H1 (cell line): ENCODE results near the gene LAG3. TPM values are rescaled to one million over a fixed set of nuclear protein-coding genes. Genes with fewer than 3 reads are reported as not detected.

ENCODE experiments used
- CTCF ChIA-PET: fragments of 300-600 bp; sonication (Branson Sonifier 250); formaldehyde crosslinking; loops from one replicate; lab custom pipeline; 2021; ENCODE audit not compliant: partially characterized antibody; lab: Charles Lee
- POLR2A ChIA-PET: fragments of 300-600 bp; sonication (Branson Sonifier 250); formaldehyde crosslinking; loops from one replicate; lab custom pipeline; 2021; ENCODE audit warnings: inconsistent platforms; ENCODE audit not compliant: partially characterized antibody; lab: Charles Lee
- DNase-seq, 2 experiments: peaks; one replicate each; pipeline versions ENCODE4 v3.0.0 to v3.0.0-alpha.2; 2010 to 2022; ENCODE audit warnings: low spot score in 2 of 2, low read depth in 1 of 2, mixed read lengths in 1 of 2
- FAIRE-seq: peaks from 2 replicates; lab custom pipeline; 2011; peaks lifted over from hg19 to GRCh38; lab: Jason Lieb, UNC
- H2AFZ ChIP-seq: 2 replicates; pipeline ENCODE4 v1.8.1; 2012; ENCODE audit warnings: low read length, inconsistent platforms
- H2AK5ac ChIP-seq: 2 replicates; pipeline ENCODE4 v1.6.1; 2013; ENCODE audit warnings: low read depth, low read length
- H2BK120ac ChIP-seq: replicated peaks from 2 replicates; pipeline ENCODE3; 2013; ENCODE audit warnings: low read depth, low read length, inconsistent platforms
- H2BK12ac ChIP-seq: 2 replicates; pipeline ENCODE4 v1.6.1; 2013; ENCODE audit warnings: low read depth, low read length
- H2BK15ac ChIP-seq: 2 replicates; pipeline ENCODE4 v1.6.1; 2013; ENCODE audit warnings: low read length
- H2BK20ac ChIP-seq: 2 replicates; pipeline ENCODE4 v1.6.1; 2013; ENCODE audit warnings: low read length
- H2BK5ac ChIP-seq: 2 replicates; pipeline ENCODE4 v1.6.1; 2013; ENCODE audit warnings: low read depth, low read length
- H3K14ac ChIP-seq: 2 replicates; pipeline ENCODE4 v1.6.1; 2013; ENCODE audit warnings: inconsistent platforms; ENCODE audit not compliant: insufficient read length
- H3K18ac ChIP-seq: 2 replicates; pipeline ENCODE4 v1.6.1; 2013; ENCODE audit warnings: low read length; ENCODE audit errors: extremely low read depth
- H3K23ac ChIP-seq: 2 replicates; pipeline ENCODE4 v1.6.1; 2013; ENCODE audit warnings: inconsistent platforms; ENCODE audit not compliant: insufficient read length
- H3K23me2 ChIP-seq: 2 replicates; pipeline ENCODE4 v1.6.1; 2013; ENCODE audit warnings: low read depth, low read length
- H3K27ac ChIP-seq: 2 replicates; pipeline ENCODE4 v1.6.1; 2011; ENCODE audit warnings: low read depth, low read length, inconsistent platforms
- H3K27me3 ChIP-seq, 4 experiments: replicated peaks in 1 of 4; 1 replicate in 1 of 4; 2 replicates in 3 of 4; pipeline versions ENCODE4 v1.6.1 to v1.8.1; 2011 to 2013; ENCODE audit warnings: low read length in 3 of 4, mild to moderate bottlenecking in 3 of 4, inconsistent platforms in 2 of 4, mixed read lengths in 2 of 4, moderate library complexity in 1 of 4; ENCODE audit not compliant: control insufficient read depth in 3 of 4, insufficient read depth in 3 of 4; ENCODE audit errors: extremely low read depth in 1 of 4
- H3K36me3 ChIP-seq, 4 experiments: 2 replicates each; pipeline versions ENCODE4 v1.6.1 to v1.8.1; 2011 to 2013; ENCODE audit warnings: mild to moderate bottlenecking in 4 of 4, low read length in 3 of 4, moderate library complexity in 2 of 4, control low read depth in 1 of 4, inconsistent platforms in 1 of 4; ENCODE audit not compliant: insufficient read depth in 4 of 4, control insufficient read depth in 2 of 4
- H3K4ac ChIP-seq: replicated peaks from 2 replicates; pipeline ENCODE3; 2013; ENCODE audit warnings: low read length, low read depth, mixed read lengths, inconsistent platforms; ENCODE audit not compliant: insufficient read length
- H3K4me1 ChIP-seq, 4 experiments: replicated peaks in 1 of 4; 1 replicate in 1 of 4; 2 replicates in 3 of 4; pipeline versions ENCODE4 v1.6.1 to v1.8.1; 2011 to 2013; ENCODE audit warnings: low read length in 3 of 4, inconsistent platforms in 2 of 4, mixed read lengths in 1 of 4; ENCODE audit not compliant: insufficient read depth in 4 of 4, control insufficient read depth in 3 of 4
- H3K4me2 ChIP-seq, 2 experiments: 2 replicates each; pipeline versions ENCODE4 v1.6.1 to v1.8.1; 2011 to 2013; ENCODE audit warnings: low read depth in 2 of 2, low read length in 2 of 2, control low read depth in 1 of 2, inconsistent platforms in 1 of 2, mild to moderate bottlenecking in 1 of 2; ENCODE audit not compliant: insufficient read depth in 1 of 2
- H3K4me3 ChIP-seq, 4 experiments: fragments of 200-600, 300-600 bp in 1 of 4; sonication (generic), shearing (Covaris generic), sonication (Bioruptor Twin) in 1 of 4; 2 replicates each; pipeline versions ENCODE4 v1.5.1 to v1.8.1; 2011 to 2016; ENCODE audit warnings: low read length in 4 of 4, low read depth in 3 of 4, control low read depth in 2 of 4, inconsistent platforms in 2 of 4, mild to moderate bottlenecking in 2 of 4, mixed read lengths in 1 of 4, moderate library complexity in 1 of 4; ENCODE audit not compliant: insufficient read depth in 2 of 4; ENCODE audit errors: extremely low read depth in 1 of 4
- H3K56ac ChIP-seq: replicated peaks from 2 replicates; pipeline ENCODE3; 2013; ENCODE audit warnings: low read depth, mild to moderate bottlenecking, mixed read lengths, low read length, inconsistent platforms; ENCODE audit not compliant: insufficient read length
- H3K79me1 ChIP-seq: 2 replicates; pipeline ENCODE4 v1.6.1; 2013; ENCODE audit warnings: low read depth, low read length, control low read depth
- H3K79me2 ChIP-seq, 2 experiments: 2 replicates each; pipeline versions ENCODE4 v1.6.1 to v1.8.1; 2012 to 2013; ENCODE audit warnings: low read length in 2 of 2, mild to moderate bottlenecking in 2 of 2, inconsistent platforms in 1 of 2; ENCODE audit not compliant: insufficient read depth in 2 of 2, control insufficient read depth in 1 of 2
- H3K9ac ChIP-seq, 4 experiments: replicated peaks in 1 of 4; 1 replicate in 1 of 4; 2 replicates in 3 of 4; pipeline versions ENCODE4 v1.6.1 to v1.8.1; 2011 to 2013; ENCODE audit warnings: low read depth in 3 of 4, low read length in 3 of 4, control low read depth in 2 of 4, mild to moderate bottlenecking in 2 of 4, moderate library complexity in 2 of 4, inconsistent platforms in 1 of 4; ENCODE audit errors: extremely low read depth in 1 of 4
- H3K9me3 ChIP-seq, 2 experiments: 2 replicates each; pipeline versions ENCODE4 v1.6.1 to v1.8.1; 2012 to 2013; ENCODE audit warnings: mild to moderate bottlenecking in 2 of 2, moderate library complexity in 2 of 2, control low read depth in 1 of 2, inconsistent platforms in 1 of 2, low read depth in 1 of 2, low read length in 1 of 2, mixed read lengths in 1 of 2; ENCODE audit not compliant: insufficient read depth in 2 of 2
- H4K20me1 ChIP-seq, 2 experiments: replicated peaks in 1 of 2; 2 replicates each; pipeline versions ENCODE3 to v1.8.1; 2011 to 2013; ENCODE audit warnings: inconsistent platforms in 2 of 2, low read length in 2 of 2, mild to moderate bottlenecking in 1 of 2; ENCODE audit not compliant: insufficient read depth in 2 of 2, control insufficient read depth in 1 of 2
- H4K5ac ChIP-seq: 2 replicates; pipeline ENCODE4 v1.6.1; 2013; ENCODE audit warnings: low read length, low read depth, mixed read lengths, inconsistent platforms; ENCODE audit not compliant: insufficient read length
- H4K8ac ChIP-seq: 2 replicates; pipeline ENCODE4 v1.8.0; 2013; ENCODE audit warnings: mild to moderate bottlenecking, moderate library complexity, low read length, inconsistent platforms; ENCODE audit not compliant: insufficient read depth; ENCODE audit errors: extremely low read depth
- H4K91ac ChIP-seq: replicated peaks from 2 replicates; pipeline ENCODE3; 2013; ENCODE audit warnings: low read length, mixed read lengths, inconsistent platforms; ENCODE audit not compliant: insufficient read length
- BRCA1 ChIP-seq: IDR thresholded peaks from 2 replicates; pipeline ENCODE4 v1.6.1; 2012; ENCODE audit warnings: low read depth, low read length, improper control_type of control experiment
- CBX8 ChIP-seq: fragments of 300-800, 300-1000 bp; sonication (generic); IDR thresholded peaks from 2 replicates; pipeline ENCODE4 v1.7.1; 2016; ENCODE audit warnings: low read depth, low read length, borderline replicate concordance
- CHD2 ChIP-seq: IDR thresholded peaks from 2 replicates; pipeline ENCODE4 v1.6.1; 2012; ENCODE audit warnings: low read length, improper control_type of control experiment
- EGR1 ChIP-seq: IDR thresholded peaks from 2 replicates; pipeline ENCODE4 v1.6.1; 2011; ENCODE audit warnings: low read depth, low read length, borderline replicate concordance
- HDAC6 ChIP-seq: IDR thresholded peaks from one replicate; pipeline ENCODE4 v1.7.1; 2012; ENCODE audit warnings: low read depth, mild to moderate bottlenecking, inconsistent platforms, low read length, moderate library complexity
- KDM1A ChIP-seq: fragments of 200-600, 300-600 bp; sonication (generic); IDR thresholded peaks from 2 replicates; pipeline ENCODE4 v1.7.1; 2016; ENCODE audit warnings: mild to moderate bottlenecking, low read length, borderline replicate concordance
- RAD21 ChIP-seq, 2 experiments: IDR thresholded peaks in 1 of 2; conservative IDR thresholded peaks in 1 of 2; 2 replicates each; pipeline ENCODE4 v1.6.1; 2011; ENCODE audit warnings: low read depth in 2 of 2, low read length in 2 of 2, improper control_type of control experiment in 1 of 2, inconsistent platforms in 1 of 2, mild to moderate bottlenecking in 1 of 2, moderate library complexity in 1 of 2
- WGBS, 2 experiments: shearing (Covaris generic) in 1 of 2; methylation state at CpG; one replicate each; pipeline versions ENCODE4 v1.1.6 to v1.1.7; 2013 to 2015; ENCODE audit warnings: low lambda C conversion rate in 2 of 2, mixed read lengths in 2 of 2, inconsistent platforms in 1 of 2, low coverage in 1 of 2, missing lambda C conversion rate in 1 of 2; ENCODE audit not compliant: insufficient replicate concordance in 2 of 2, insufficient coverage in 1 of 2, insufficient read length in 1 of 2; ENCODE audit errors: extremely low coverage in 1 of 2, missing lambda C conversion rate in 1 of 2; 5-methylcytosine and 5-hydroxymethylcytosine counted together
- polyA plus RNA-seq, 7 experiments: library from polyadenylated mRNA; depleted of rRNA in 3 of 7; stranded (reverse) in 5 of 7; unstranded in 2 of 7; fragments of >200 nt in 5 of 7; fragments of 200-250 nt in 2 of 7; gene quantifications; 1 replicate in 5 of 7; 2 replicates in 1 of 7; 4 replicates in 1 of 7; pipeline versions ENCODE4 v1.2.1 to v1.2.3, GENCODE V29; 2011 to 2013; ENCODE audit warnings: missing spikeins in 2 of 7, mixed read lengths in 2 of 7
- total RNA-seq: library from RNA; stranded (reverse); fragmentation: NEBNext Ultra II Directional; extraction: Animal tissue kit (Norgen Biotek cat#: 25700); gene quantifications from 2 replicates; pipeline ENCODE4 v1.2.1, GENCODE V29; 2021
- TF ChIP-seq, protein P1 (sequence below): IDR thresholded peaks from 2 replicates; pipeline ENCODE4 v1.6.1; 2011; ENCODE audit warnings: low read length, improper control_type of control experiment

The LAG3 gene
- total and polyA plus RNA-seq, 2 of the 8 experiments (the other 6 are each of a cell fraction or from before 2014, with no cell fraction given), result 1.1 to 3.1 TPM

DNA sequence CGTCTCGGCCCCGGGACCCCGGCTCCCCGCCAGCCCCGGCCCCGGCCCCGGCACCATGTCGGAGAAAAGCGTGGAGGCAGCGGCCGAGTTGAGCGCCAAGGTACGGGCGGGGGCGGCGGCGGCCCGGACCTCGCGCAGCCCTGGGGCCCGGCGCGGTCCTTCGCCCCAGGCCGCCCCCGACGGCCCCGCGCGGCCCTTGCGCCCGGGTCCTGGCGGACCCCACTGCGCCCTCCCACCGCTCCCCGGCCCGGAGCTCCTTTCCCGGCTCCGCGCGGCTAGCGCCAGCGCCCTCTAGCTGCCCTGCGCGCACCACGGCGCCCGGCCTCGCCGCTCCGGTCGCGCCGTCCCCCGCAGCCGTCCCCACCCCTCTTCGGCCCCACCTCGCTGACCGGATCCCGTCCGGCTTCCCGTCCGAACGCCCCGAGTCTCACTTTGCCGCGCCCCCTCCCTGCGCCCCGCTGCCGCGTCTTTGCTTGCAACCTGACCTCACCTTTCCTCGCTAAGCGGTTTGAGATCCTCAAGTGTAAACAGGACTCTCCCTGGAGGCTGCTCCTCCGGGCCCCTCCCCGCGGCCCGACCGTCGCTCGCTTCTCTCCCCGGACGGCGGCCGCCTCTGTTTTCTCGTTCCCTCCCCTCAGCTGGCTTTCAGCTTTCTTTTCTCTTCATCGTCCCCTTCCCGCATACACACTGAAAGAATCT lies 5.5 kb upstream of the LAG3 start:
- Histone ChIP-seq H3K27ac (no peak overlapping the region), H3K14ac (no peak overlapping the region), H3K79me2 (peaks cover 4 to 25% of the 10 kb centered on the region in 2 experiments; a peak in 2 of 4 replicates), H3K36me3 (peaks cover 0 to 21% (median 5%) of the 10 kb centered on the region in 4 experiments; a peak in 6 of 8 replicates), H3K56ac (peak overlapping the region; percentile 50), H3K9ac (peak overlapping the region; percentile 51 to 89 (median 60); a peak in 6 of 7 replicates), H3K4me1 (peaks cover 11 to 32% (median 20%) of the 10 kb centered on the region in 4 experiments), H3K18ac (peak overlapping the region; percentile 60; the same call in 1 of the 2 replicates), H3K4me3 (peak overlapping the region; percentile 83 to 98 (median 87)), H2BK20ac (no peak overlapping the region), H3K79me1 (0 out of 2 replicates have a peak, but pooled peaks cover 2% of the 10 kb centered on the region), H4K91ac (no peak overlapping the region), H3K27me3 (no peaks in the 10 kb centered on the region; a peak in 1 of 7 replicates), H2BK12ac (0 out of 2 replicates have a peak overlapping the region, but pooled peaks have one; percentile 17), H2AK5ac (no peak overlapping the region), H2BK15ac (no peak overlapping the region), H4K20me1 (peaks cover 6 to 19% of the 10 kb centered on the region in 2 experiments), H2AFZ (no peak overlapping the region), H3K4me2 (peak overlapping the region; percentile 88 to 100), H2BK5ac (no peak overlapping the region), H4K8ac (no peak overlapping the region; the same call in 1 of the 2 replicates), H3K4ac (peak overlapping the region; percentile 9), H4K5ac (no peak overlapping the region), H3K23me2 (peaks cover 13% of the 10 kb centered on the region), H3K9me3 (no peaks in the 10 kb centered on the region), H2BK120ac (no peak overlapping the region), H3K23ac (no peak overlapping the region)
- FAIRE-seq (no peak), DNase-seq (peak in 1 of 2 experiments; percentile 85)
- POLR2A ChIA-PET, result interaction anchor here (0.7 to 11.6 kb wide), 24 partner anchors 9 to 231 kb away, joined by 3 to 151 read pairs (median 4); partner anchors contain the start of genes CD4, CDCA3, GPR162 and MLF2
- 4% methylated on average over 24 of the region's 88 CpGs; no CpG with 5 or more reads in 1 of the 2 experiments for WGBS, 2 experiments
- CTCF ChIA-PET, result interaction anchor here (0.7 to 29.6 kb wide), 11 partner anchors 8 to 153 kb away, joined by 3 to 532 read pairs (median 4); partner anchors contain the start of genes GNB3, GPR162, MLF2 and P3H3
- TF ChIP-seq CBX8, result no peak
- no peak for TF ChIP-seq HDAC6
- TF ChIP-seq BRCA1, result no peak
- TF ChIP-seq EGR1, result 0 out of 2 replicates have a peak, but pooled peaks have one; percentile 50
- TF ChIP-seq RAD21 (IDR thresholded peaks at IDR 0.05 in 1 of 2, conservative IDR thresholded peaks at IDR 0.05 in 1 of 2; ENCODE audit: low read depth in 2 of 2, low read length in 2 of 2), result peak in 1 of 2 experiments; percentile 52; a peak in 2 of 4 replicates
- TF ChIP-seq, protein P1, sequence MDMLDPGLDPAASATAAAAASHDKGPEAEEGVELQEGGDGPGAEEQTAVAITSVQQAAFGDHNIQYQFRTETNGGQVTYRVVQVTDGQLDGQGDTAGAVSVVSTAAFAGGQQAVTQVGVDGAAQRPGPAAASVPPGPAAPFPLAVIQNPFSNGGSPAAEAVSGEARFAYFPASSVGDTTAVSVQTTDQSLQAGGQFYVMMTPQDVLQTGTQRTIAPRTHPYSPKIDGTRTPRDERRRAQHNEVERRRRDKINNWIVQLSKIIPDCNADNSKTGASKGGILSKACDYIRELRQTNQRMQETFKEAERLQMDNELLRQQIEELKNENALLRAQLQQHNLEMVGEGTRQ, result no peak
- TF ChIP-seq CHD2, result no peak
- no peak for TF ChIP-seq KDM1A
